ENCODE results near the gene COL15A1. TPM values are rescaled to one million over a fixed set of nuclear protein-coding genes. Genes with fewer than 3 reads are reported as not detected.

The COL15A1 gene
- total RNA-seq, 1 experiment from 2014 or later: 7.6 TPM

DNA sequence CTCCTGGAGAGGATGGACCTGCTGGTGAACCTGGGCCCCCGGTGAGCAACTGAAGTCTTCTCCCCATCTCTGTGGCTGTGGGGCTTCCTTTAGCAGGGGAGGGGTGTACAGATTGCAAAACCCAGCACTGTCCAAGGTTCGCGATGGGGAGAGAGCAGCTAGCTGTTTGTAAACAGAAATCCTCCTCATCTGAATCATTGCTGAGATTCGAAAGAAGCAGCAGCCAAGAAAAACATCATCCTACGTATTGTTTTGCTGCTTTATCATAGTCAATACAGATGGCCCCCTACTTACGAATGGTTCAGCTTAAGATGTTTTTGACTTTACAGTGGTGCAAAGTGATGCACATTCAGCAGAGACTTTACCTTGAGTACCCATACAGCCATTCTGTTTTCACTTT lies 81.3 kb downstream of the COL15A1 start:
- Histone ChIP-seq H3K9me3 (replicated peaks) (no peaks in the 10 kb centered on the region), H3K27me3 (no peaks in the 10 kb centered on the region), H3K36me3 (no peaks in the 10 kb centered on the region), H3K27ac (no peak overlapping the region), H3K4me3 (no peak overlapping the region), H3K4me1 (peaks cover 10% of the 10 kb centered on the region)
- no peak for DNase-seq

DNA sequence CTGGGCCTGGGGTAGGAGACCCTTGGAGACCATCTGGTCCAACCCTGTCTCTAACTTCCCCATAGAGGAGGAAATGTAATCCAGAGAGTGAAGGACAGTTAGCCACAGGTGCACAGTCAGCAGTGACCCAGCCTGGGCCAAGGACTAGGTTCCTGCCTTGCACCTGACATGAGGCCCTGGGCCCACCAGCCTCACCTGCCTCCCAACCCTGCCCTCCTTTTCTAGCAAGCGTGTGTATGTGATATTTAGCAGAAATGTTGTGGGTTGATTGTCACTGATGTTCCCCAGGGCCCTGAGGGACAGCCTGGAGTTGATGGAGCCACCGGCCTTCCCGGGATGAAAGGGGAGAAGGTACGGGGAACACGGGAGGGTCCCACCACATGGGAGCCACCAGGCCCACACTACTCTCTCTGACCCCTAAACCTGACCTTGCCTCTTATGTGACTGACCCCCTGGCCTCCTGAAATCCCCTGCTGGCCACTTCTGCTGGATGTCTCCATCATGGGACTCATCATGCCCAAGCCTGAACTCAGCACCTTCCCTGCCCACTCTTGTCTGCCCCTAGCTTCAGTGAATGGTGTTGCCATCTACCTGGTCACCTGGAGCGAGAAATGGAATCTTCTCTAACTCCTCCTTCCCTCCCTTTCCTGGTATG lies 82.0 kb downstream of the COL15A1 start:
- Histone ChIP-seq H3K4me1 (peaks cover 8% of the 10 kb centered on the region; the same call in 1 of the 2 replicates), H3K27ac (no peak overlapping the region), H3K9me3 (replicated peaks) (no peaks in the 10 kb centered on the region), H3K4me3 (no peak overlapping the region), H3K27me3 (no peaks in the 10 kb centered on the region), H3K36me3 (no peaks in the 10 kb centered on the region)
- DNase-seq: no peak

DNA sequence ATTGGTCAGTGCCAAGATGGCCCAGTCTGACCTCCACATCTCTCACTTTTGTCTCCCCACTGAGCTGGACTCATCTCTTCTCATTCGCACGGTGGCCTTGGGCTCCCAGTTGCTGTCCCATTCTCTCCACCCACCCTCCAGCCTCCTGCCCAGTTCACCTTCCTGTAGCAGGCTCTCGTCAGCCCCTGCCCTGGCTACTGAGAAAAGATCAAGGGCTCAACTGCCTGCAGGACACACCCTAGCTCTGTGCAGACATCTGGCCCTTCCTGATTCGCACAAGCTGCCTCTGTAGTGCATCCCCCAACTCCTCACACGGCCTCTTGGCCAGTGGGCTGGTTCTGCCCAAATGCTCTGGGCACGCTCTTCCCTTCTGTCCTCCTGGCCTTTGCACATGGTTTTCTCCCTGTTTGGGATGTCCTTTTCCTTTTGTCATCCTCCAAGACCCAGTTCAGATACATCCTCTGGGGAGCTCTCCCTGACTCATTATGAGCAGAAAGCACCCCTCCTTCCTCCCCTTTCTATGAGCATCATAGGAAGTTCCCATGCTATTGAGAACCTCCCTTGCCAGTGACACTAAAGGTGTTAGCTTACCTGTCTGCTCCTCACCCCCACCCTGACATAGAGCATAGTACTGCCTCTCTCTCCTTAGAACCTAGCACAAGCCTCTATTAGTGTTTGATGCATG lies 82.7 kb downstream of the COL15A1 start:
- DNase-seq: no peak
- H3K27ac ChIP-seq: no peak overlapping the region
- no peaks in the 10 kb centered on the region for H3K27me3 ChIP-seq
- no peaks in the 10 kb centered on the region for H3K36me3 ChIP-seq
- H3K9me3 ChIP-seq (replicated peaks): no peaks in the 10 kb centered on the region
- H3K4me3 ChIP-seq: no peak overlapping the region
- peaks cover 9% of the 10 kb centered on the region; the same call in 1 of the 2 replicates for H3K4me1 ChIP-seq

DNA sequence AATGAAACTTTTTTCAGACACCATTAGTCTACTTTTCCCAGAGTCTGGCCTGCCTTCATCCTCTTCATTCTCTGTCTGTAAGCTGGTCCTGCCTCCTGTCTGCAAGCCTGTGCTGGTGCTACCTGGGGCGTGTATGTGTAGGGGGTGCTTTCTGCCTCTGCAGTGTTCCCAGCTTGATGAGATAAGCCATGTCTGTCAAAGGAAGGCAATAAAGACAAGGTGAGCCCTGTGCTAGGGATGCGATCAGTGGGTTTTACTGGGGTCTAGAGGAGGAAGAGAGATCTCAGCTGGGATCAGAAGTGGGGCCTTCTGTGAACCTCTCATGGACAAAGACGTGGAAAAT lies 83.2 kb downstream of the COL15A1 start:
- no peak overlapping the region for H3K27ac ChIP-seq
- H3K4me1 ChIP-seq: peaks cover 9% of the 10 kb centered on the region; the same call in 1 of the 2 replicates
- H3K36me3 ChIP-seq: no peaks in the 10 kb centered on the region
- no peaks in the 10 kb centered on the region for H3K9me3 ChIP-seq (replicated peaks)
- no peak overlapping the region for H3K4me3 ChIP-seq
- DNase-seq: no peak
- H3K27me3 ChIP-seq: no peaks in the 10 kb centered on the region

DNA sequence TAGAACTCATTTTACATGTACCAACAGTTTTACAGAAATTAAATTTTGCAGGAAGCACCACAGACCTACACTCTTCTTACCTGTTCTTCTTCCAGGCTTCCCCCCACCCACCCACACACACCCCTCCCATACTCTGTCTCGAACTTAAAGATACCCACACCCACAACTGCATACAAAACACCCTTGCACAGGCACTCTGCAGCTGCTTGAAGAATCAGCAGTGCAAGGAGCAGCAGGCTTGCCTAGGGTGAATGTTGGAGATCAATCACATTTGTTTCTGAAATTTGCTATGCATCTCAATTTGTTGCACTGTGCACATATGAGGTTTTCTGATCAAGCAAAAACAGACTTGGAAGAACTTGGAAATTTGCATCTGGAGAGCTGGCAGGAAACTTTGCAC lies 83.7 kb downstream of the COL15A1 start:
- H3K4me3 ChIP-seq: no peak overlapping the region
- H3K27ac ChIP-seq: no peak overlapping the region
- H3K9me3 ChIP-seq (replicated peaks): no peaks in the 10 kb centered on the region
- H3K4me1 ChIP-seq: peaks cover 9% of the 10 kb centered on the region; the same call in 1 of the 2 replicates
- no peaks in the 10 kb centered on the region for H3K27me3 ChIP-seq
- no peaks in the 10 kb centered on the region for H3K36me3 ChIP-seq
- no peak for DNase-seq

DNA sequence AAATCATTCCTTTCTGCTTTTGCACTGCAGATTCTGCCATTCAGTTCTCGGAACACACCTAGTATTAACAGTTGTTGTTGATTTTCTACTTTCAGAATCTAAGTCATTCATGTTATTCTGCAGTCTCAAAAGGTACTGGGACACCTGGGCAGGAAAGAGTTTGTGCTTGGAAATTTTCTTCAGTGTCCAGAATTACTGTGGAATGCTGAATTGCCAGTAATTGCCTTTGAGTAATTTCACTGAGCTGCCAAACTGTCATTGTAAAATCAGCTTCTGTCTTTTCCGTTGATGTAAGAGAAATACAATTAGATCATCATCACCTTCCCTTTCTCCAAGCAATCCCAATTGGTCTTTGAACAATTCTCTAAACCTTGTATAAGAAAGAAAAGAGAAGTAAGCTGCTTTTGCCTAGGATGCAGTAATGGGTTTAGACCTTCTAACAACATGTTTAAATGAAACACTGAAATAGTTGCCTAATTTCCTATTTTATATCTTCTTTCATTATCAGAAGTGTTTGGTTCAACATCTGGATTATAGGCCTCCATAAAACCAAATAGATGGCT lies 85.5 kb downstream of the COL15A1 start:
- H3K36me3 ChIP-seq: no peaks in the 10 kb centered on the region
- no peak overlapping the region for H3K27ac ChIP-seq
- H3K9me3 ChIP-seq (replicated peaks): no peaks in the 10 kb centered on the region
- no peaks in the 10 kb centered on the region for H3K27me3 ChIP-seq
- H3K4me1 ChIP-seq: peaks cover 6% of the 10 kb centered on the region; the same call in 1 of the 2 replicates
- no peak overlapping the region for H3K4me3 ChIP-seq
- DNase-seq: no peak

DNA sequence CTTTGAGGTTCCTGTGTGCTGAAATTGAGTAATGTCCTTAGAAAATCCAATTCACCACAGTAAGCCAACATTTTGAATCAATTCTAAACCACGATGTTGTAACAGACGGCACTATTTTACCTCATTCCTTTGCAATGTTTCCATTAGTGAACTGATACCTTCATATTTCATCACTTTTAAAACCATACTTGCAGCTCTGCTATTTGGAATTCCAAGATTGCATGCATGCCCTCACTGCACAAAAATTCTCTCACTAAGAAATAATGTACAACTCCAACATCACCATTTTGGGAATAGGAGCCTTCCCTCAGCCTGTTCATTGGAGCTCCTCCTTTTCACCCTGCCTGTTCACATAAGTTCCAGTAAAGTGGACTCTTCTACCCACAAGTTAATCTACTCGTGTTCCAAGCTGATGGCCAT lies 86.4 kb downstream of the COL15A1 start:
- Histone ChIP-seq H3K27ac (peak overlapping the region; percentile 25), H3K9me3 (replicated peaks) (no peaks in the 10 kb centered on the region), H3K4me1 (peaks cover 6% of the 10 kb centered on the region; the same call in 1 of the 2 replicates), H3K36me3 (no peaks in the 10 kb centered on the region), H3K27me3 (no peaks in the 10 kb centered on the region), H3K4me3 (no peak overlapping the region)
- no peak for DNase-seq

DNA sequence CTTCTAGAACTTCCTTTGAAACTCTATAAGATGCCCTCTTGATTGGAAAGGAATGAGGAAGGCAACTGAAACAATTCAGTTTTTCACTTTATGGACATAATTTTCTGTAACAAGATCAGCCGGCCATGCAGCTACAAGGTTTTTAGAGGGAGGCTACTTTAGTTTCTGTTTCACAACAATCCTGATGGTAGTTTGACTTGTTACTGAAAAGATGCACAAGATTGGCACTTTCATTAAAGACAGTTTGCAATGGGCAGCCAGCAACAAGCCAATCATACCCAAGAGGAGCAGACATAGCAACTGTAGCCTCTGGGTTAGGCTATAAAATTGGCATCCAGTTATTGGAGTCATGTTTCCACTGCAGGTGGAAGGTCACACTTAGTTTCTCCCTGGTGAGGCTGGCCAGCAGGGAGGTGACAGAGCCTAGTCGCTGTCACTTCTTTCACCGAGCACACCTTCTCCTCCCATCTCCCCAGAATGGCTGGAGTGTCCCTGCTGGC lies 87.0 kb downstream of the COL15A1 start:
- H3K4me1 ChIP-seq: peaks cover 6% of the 10 kb centered on the region; the same call in 1 of the 2 replicates
- no peaks in the 10 kb centered on the region for H3K36me3 ChIP-seq
- no peaks in the 10 kb centered on the region for H3K9me3 ChIP-seq (replicated peaks)
- no peak overlapping the region for H3K4me3 ChIP-seq
- DNase-seq: no peak
- H3K27ac ChIP-seq: peak overlapping the region; percentile 25
- H3K27me3 ChIP-seq: no peaks in the 10 kb centered on the region

DNA sequence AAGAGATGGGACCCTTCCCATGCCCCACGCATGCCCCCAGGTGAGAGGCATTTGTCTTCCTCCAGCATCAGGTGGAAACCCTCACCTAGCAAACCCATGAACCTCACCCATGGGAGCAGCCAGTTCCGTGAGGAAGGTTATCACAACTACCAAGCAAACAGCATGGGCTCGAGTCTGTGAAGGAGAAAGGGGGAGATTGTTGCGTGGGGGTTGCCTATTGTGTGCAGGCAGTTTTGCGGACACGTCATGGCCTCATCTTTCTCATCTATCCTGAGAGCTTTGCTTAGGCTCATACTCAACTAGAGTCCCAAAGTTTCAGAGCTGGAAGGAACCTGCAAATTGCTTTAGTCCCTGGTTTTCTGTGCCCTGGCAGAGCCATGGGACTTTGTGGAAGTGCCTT lies 87.6 kb downstream of the COL15A1 start:
- H3K27ac ChIP-seq: no peak overlapping the region

DNA sequence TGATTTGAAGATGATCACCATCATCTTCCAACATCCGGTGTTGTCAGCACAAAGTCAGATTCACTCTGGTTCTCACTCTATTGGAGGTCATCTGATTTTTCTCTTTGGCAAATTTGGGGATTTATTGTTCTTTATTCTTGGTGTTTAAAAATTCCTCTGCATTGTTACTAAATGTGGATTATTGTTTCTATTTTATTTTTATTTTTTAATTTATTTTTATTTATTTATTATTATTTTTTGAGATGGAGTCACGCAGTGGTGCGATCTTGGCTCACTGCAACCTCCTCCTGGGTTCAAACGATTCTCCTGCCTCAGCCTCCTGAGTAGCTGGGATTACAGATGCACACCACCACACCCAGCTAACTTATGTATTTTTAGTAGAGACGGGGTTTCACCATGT lies 88.3 kb downstream of the COL15A1 start:
- no peaks in the 10 kb centered on the region for H3K27me3 ChIP-seq

More for the DNA sequence above, 87.6 kb downstream of the COL15A1 start:
- H3K9me3 ChIP-seq (replicated peaks): no peaks in the 10 kb centered on the region
- no peaks in the 10 kb centered on the region for H3K36me3 ChIP-seq
- no peaks in the 10 kb centered on the region for H3K27me3 ChIP-seq
- peaks cover 6% of the 10 kb centered on the region; the same call in 1 of the 2 replicates for H3K4me1 ChIP-seq
- H3K4me3 ChIP-seq: no peak overlapping the region
- DNase-seq: no peak

DNA sequence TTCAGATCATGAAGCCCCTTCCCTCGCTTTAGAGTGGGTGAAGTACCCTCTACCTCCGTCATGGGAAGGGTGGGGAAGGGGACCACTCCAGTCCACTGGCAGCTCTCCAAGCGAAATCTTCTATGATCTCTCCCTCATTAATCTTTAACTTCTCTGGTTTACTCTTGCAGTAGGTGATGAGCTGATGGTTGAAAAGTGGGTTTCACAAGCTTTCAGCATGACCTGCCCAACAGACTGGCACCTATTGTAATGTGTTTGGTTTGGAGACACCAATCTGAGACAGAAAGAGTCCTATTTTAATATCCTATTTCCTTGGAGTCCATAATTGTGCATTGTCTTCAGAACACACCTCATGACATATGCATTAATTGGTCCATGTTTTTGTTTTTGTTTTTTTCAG lies 90.4 kb downstream of the COL15A1 start:
- DNase-seq: no peak
- Histone ChIP-seq H3K9me3 (replicated peaks) (no peaks in the 10 kb centered on the region), H3K4me3 (no peak overlapping the region), H3K4me1 (peaks cover 16% of the 10 kb centered on the region), H3K27ac (no peak overlapping the region), H3K36me3 (no peaks in the 10 kb centered on the region), H3K27me3 (no peaks in the 10 kb centered on the region)

More for the DNA sequence above, 88.3 kb downstream of the COL15A1 start:
- no peak overlapping the region for H3K27ac ChIP-seq
- no peak overlapping the region for H3K4me3 ChIP-seq
- H3K36me3 ChIP-seq: no peaks in the 10 kb centered on the region
- peaks cover 6% of the 10 kb centered on the region; the same call in 1 of the 2 replicates for H3K4me1 ChIP-seq
- no peak for DNase-seq
- H3K9me3 ChIP-seq (replicated peaks): no peaks in the 10 kb centered on the region

DNA sequence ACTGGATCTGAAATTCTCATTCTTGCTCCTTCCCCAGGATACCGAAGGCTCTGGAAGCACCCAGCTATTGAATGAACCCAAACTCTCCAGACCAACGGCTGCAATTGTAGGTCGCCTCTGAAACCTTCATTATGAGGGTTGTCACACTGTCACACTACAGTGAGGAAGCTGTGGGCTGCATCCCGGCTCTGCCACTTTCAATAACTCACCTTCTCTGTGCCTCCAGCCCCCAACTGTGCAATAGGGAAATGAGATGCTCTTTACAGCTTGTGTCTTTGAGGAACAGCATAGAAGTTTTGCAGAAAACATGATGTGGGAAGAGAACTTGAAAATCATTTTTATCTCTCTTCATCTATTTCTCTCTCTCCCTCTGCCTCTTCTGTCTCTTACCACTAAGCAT lies 91.6 kb downstream of the COL15A1 start:
- DNase-seq: no peak
- H3K9me3 ChIP-seq (replicated peaks): no peaks in the 10 kb centered on the region
- no peaks in the 10 kb centered on the region for H3K36me3 ChIP-seq
- H3K4me1 ChIP-seq: peaks cover 26% of the 10 kb centered on the region
- H3K27me3 ChIP-seq: no peaks in the 10 kb centered on the region
- no peak overlapping the region for H3K4me3 ChIP-seq
- H3K27ac ChIP-seq: no peak overlapping the region

DNA sequence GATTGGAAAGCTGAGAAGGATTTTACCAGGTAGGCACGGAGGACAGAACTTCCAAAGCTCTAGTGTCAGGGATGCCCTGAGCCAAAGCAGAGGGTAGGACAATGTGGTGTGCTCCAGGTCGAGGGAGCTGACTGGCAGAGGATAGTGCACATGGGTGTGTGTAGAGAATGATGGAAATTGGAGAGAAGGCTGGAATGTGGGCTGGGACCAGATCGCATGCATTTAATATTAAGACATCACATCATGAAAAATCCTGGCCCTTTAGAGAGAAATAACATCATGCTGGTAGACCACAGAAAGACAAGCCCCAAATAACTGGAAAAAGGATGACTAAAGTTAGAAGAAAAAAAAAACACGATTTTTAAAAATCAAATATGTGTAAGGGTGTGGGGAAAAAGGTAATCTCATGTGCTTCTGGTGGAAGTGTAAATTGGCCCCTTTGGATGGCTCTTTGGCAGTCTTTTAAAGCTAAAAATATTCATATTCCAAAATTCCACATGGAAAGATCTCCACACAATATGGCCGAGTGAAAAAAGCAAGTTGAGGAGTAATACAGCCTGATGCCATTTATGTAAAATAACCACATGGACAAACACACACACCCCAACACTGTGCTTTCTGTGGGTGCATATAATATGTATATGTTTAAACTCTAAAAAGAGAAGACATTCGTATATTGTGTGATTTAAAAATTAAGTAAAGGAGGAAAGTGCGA lies 94.2 kb downstream of the COL15A1 start:
- Histone ChIP-seq H3K27me3 (no peaks in the 10 kb centered on the region), H3K27ac (peak overlapping the region; percentile 46), H3K4me1 (peaks cover 42% of the 10 kb centered on the region), H3K9me3 (replicated peaks) (no peaks in the 10 kb centered on the region; the same call in 1 of the 2 replicates), H3K4me3 (no peak overlapping the region), H3K36me3 (no peaks in the 10 kb centered on the region)
- DNase-seq: no peak

DNA sequence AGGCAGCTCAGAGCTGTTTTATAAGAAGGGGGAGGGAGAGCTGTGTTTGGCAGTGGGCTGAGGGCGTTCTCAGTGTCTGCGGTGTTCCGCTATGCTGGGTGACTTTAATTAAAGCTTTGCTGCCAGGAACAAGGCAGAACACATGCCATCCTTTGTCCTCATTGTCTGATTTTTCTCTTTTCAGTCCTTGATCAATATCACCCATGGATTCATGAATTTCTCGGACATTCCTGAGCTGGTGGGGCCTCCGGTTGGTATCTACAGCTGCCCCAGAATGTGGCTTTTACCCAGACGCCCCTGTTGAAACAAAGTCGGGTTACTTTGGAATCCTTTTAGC lies 94.7 kb downstream of the COL15A1 start:
- DNase-seq: peak in 1 of 2 experiments; percentile 34

More for the DNA sequence above, 94.7 kb downstream of the COL15A1 start:
- H3K4me1 ChIP-seq: peaks cover 42% of the 10 kb centered on the region
- H3K36me3 ChIP-seq: no peaks in the 10 kb centered on the region
- H3K4me3 ChIP-seq: no peak overlapping the region
- H3K27me3 ChIP-seq: no peaks in the 10 kb centered on the region
- peak overlapping the region; percentile 46 for H3K27ac ChIP-seq
- no peaks in the 10 kb centered on the region; the same call in 1 of the 2 replicates for H3K9me3 ChIP-seq (replicated peaks)

Measured in SJCRH30 (cell line).